Heart left ventricle (tissue), 16 donors: Measurements from ENCODE around the gene ABCA6. TPM values are rescaled to one million over a fixed set of nuclear protein-coding genes. Genes with fewer than 3 reads are reported as not detected.

Experiments
- ATAC-seq, 4 donors: fragments of 200-7000 bp; cut with Tn5 transposase; one replicate each; pipeline ENCODE4 v1.9.1; 2020 to 2022; ENCODE audit warnings: moderate library complexity in 4 of 4, mild to moderate bottlenecking in 3 of 4, moderate number of reproducible peaks in 1 of 4
- DNase-seq, 5 donors: peaks; one replicate each; pipeline ENCODE4 v3.0.0-alpha.2; 2020
- H3K27ac ChIP-seq, 12 donors: fragments of 200-600 bp; sonication (generic) in 4 of 12; one replicate each; pipeline versions ENCODE4 v1.5.0 to v1.8.0; 2016 to 2022; ENCODE audit warnings: mild to moderate bottlenecking in 2 of 12
- H3K27me3 ChIP-seq, 9 donors: fragments of 200-600 bp; sonication (generic) in 2 of 9; one replicate each; pipeline versions ENCODE4 v1.5.1 to v1.8.0; 2016 to 2022; ENCODE audit warnings: mild to moderate bottlenecking in 3 of 9
- H3K36me3 ChIP-seq, 9 donors: fragments of 200-600 bp; sonication (generic) in 2 of 9; one replicate each; pipeline versions ENCODE4 v1.5.0 to v1.8.0; 2018 to 2022; ENCODE audit warnings: mild to moderate bottlenecking in 2 of 9
- H3K4me1 ChIP-seq, 12 donors: fragments of 200-600 bp; sonication (generic) in 4 of 12; one replicate each; pipeline versions ENCODE4 v1.5.0 to v1.8.0; 2016 to 2022; ENCODE audit warnings: mild to moderate bottlenecking in 3 of 12
- H3K4me3 ChIP-seq, 12 donors: fragments of 200-600 bp; sonication (generic) in 4 of 12; one replicate each; pipeline versions ENCODE4 v1.5.0 to v1.8.0; 2017 to 2022; ENCODE audit warnings: mild to moderate bottlenecking in 9 of 12, moderate library complexity in 4 of 12
- H3K9me3 ChIP-seq, 12 donors: fragments of 200-600 bp; sonication (generic) in 4 of 12; one replicate each; pipeline versions ENCODE4 v1.5.0 to v1.8.0; 2016 to 2022; ENCODE audit warnings: mild to moderate bottlenecking in 1 of 12
- POLR2A ChIP-seq, 2 donors: fragments of 450-650 bp; IDR thresholded peaks; one replicate each; pipeline ENCODE4 v1.6.1; 2017; ENCODE audit warnings: antibody characterized with exemption in 2 of 2, mild to moderate bottlenecking in 2 of 2, moderate library complexity in 2 of 2
- WGBS, 4 donors: extraction: QIAGEN DNeasy Blood & Tissue Kit in 2 of 4; methylation state at CpG; one replicate each; pipeline versions ENCODE4 v1.1.5 to v1.1.7; 2013 to 2018; 5-methylcytosine and 5-hydroxymethylcytosine counted together
- intact Hi-C, 10 donors: fragments of 100-400 bp; cut with DNase I; formaldehyde crosslinking; loops; one replicate each; pipeline versions ENCODE4 v1.11.1 to v1.14.2; 2022
- polyA plus RNA-seq, 2 donors: library from polyadenylated mRNA; stranded (reverse); fragments of 200-250 nt; gene quantifications; one replicate each; pipeline ENCODE4 v1.2.3, GENCODE V29; 2013
- total RNA-seq, 9 donors: library from RNA; depleted of rRNA in 2 of 9; stranded (reverse); fragments of >200 nt in 2 of 9; fragmentation: NEBNext Ultra II Directional in 3 of 9; extraction: Animal tissue kit (Norgen Biotek cat#: 25700) in 3 of 9; gene quantifications; one replicate each; pipeline versions ENCODE4 v1.1.0 to v1.2.4, GENCODE V29; 2016 to 2023
- TF ChIP-seq, protein P1 (sequence below), 12 donors: fragments of 200-600 bp; sonication (generic) in 4 of 12; IDR thresholded peaks; one replicate each; pipeline versions ENCODE4 v1.5.0 to v1.8.0; 2018 to 2022; ENCODE audit warnings: antibody characterized with exemption in 12 of 12, mild to moderate bottlenecking in 5 of 12
- donor health status: ischemic (EF 13 %, LVEDD 7.1; RV severe dilation, severe dysfunction).
- donor health status: healthy with polysubstance abuse.
- donor health status: DM: no; HTN: yes; CAD: no.
- donor health status: DM: no; HTN: no; CAD: no.
- donor health status: ischemic (EF 25% LVEDD 6.9; RV normal size, moderate dysfunction).
- donor health status: ischemic (EF 25% LVEDD 5.7; RV mildly dilated, moderate dysfunction).
- donor health status: healthy.
- donor health status: DM: yes; HTN: yes; CAD: no.
- donor health status: ischemic (EF 35%, LVEDD 5.7; RV mildly dilated, moderate dysfunction).
- donor health status: nonischemic (EF 11% LVEDD 7.7; RV severe dilation, severe dysfunction).
- donor health status: DM: yes; HTN: yes; CAD: no.
- donor health status: PGD.
- donor health status: ischemic (EF 29% LVEDD 5.4; RV normal size, mild dysfunction).
- donor health status: nonischemic (EF 23%, LVEDD 6.1; RV moderate dilation, normal function).

Gene ABCA6
- total and polyA plus RNA-seq, 11 donors = 5.7 to 30.1 (median 18.0) TPM

DNA sequence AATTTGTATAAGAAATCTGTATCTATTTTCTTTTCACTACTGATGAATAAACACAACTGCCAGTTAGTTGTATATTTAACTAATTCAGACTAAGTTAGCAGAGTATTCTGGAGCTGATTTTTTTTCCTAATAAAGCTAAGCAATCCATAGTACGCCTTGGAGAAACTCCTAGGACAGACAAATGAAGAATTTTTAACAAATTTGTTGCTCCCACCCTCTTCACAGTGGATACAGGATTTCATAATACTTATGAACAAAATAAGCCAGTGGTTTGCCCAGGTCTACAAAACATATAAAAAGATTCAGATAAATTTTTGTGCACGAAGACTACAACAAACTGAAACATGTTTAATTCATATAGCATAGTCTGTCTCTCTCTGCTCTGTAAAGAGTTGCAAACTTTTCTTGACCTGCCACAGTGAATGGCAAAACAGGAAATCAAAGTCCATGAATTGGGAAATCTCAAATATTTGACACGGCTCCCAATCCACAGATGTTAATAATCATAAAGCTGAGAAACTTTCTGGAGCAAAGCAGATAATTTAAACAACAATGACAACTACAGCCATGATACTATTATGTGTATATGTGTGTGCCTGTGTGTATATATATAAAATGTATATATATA lies 594 bp upstream of the ABCA6 start:
- Histone ChIP-seq H3K36me3 (peaks cover 0 to 14% (median 0%) of the 10 kb centered on the region in 9 donors), H3K27ac (peak overlapping the region; percentile 41 to 84 (median 63)), H3K9me3 (peaks cover 0 to 9% (median 0%) of the 10 kb centered on the region in 12 donors), H3K4me1 (peaks cover 0 to 20% (median 0%) of the 10 kb centered on the region in 12 donors), H3K27me3 (no peaks in the 10 kb centered on the region), H3K4me3 (peak overlapping the region in 9 of 12 donors; percentile 25 to 62 (median 42))
- intact Hi-C loops = no loop called here
- DNase-seq (no peak), ATAC-seq (peak in 3 of 4 donors; percentile 33 to 77 (median 59))
- TF ChIP-seq, protein P1, sequence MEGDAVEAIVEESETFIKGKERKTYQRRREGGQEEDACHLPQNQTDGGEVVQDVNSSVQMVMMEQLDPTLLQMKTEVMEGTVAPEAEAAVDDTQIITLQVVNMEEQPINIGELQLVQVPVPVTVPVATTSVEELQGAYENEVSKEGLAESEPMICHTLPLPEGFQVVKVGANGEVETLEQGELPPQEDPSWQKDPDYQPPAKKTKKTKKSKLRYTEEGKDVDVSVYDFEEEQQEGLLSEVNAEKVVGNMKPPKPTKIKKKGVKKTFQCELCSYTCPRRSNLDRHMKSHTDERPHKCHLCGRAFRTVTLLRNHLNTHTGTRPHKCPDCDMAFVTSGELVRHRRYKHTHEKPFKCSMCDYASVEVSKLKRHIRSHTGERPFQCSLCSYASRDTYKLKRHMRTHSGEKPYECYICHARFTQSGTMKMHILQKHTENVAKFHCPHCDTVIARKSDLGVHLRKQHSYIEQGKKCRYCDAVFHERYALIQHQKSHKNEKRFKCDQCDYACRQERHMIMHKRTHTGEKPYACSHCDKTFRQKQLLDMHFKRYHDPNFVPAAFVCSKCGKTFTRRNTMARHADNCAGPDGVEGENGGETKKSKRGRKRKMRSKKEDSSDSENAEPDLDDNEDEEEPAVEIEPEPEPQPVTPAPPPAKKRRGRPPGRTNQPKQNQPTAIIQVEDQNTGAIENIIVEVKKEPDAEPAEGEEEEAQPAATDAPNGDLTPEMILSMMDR (IDR thresholded peaks at IDR 0.05) = no peak
- no peak for TF ChIP-seq POLR2A (IDR thresholded peaks at IDR 0.05)
- 53 to 59% (median 55%) methylated on average over 3 of the region's 3 CpGs for WGBS, 4 donors

DNA sequence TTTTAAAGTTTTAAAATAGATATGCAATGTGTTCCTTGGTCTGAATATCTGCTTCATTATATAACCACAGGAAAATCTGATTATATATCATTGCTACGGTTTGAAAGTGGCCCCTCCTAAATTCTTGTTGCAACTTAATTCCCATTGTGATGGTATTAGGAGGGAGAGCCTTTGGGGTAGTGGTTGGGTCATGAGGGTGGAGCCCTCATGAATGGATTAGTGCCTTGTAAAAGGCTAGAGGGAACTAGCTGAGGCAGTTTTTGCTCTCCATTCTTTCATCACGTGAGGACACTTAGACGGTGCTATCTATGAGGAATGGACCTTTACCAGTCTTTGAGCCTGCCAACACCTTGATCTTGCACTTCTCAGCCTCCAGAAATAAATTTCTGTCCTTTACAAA lies 7.6 kb downstream of the ABCA6 start:
- DNase-seq (no peak), ATAC-seq (no peak)
- intact Hi-C loops = loop anchor here in 1 of 10 donors (10.0 kb wide), 1 partner anchor 49 kb away; no protein-coding TSS in a partner anchor
- H3K27me3 ChIP-seq = no peaks in the 10 kb centered on the region
- H3K4me3 ChIP-seq = no peak overlapping the region
- no peak overlapping the region for H3K27ac ChIP-seq
- WGBS, 4 donors = 65 to 72% (median 71%) methylated on average over 3 of the region's 3 CpGs
- TF ChIP-seq POLR2A (IDR thresholded peaks at IDR 0.05) = no peak
- TF ChIP-seq, protein P1 (IDR thresholded peaks at IDR 0.05) = no peak
- no peaks in the 10 kb centered on the region for H3K4me1 ChIP-seq
- H3K36me3 ChIP-seq = peaks cover 0 to 73% (median 3%) of the 10 kb centered on the region in 9 donors
- peaks cover 0 to 13% (median 0%) of the 10 kb centered on the region in 12 donors for H3K9me3 ChIP-seq

DNA sequence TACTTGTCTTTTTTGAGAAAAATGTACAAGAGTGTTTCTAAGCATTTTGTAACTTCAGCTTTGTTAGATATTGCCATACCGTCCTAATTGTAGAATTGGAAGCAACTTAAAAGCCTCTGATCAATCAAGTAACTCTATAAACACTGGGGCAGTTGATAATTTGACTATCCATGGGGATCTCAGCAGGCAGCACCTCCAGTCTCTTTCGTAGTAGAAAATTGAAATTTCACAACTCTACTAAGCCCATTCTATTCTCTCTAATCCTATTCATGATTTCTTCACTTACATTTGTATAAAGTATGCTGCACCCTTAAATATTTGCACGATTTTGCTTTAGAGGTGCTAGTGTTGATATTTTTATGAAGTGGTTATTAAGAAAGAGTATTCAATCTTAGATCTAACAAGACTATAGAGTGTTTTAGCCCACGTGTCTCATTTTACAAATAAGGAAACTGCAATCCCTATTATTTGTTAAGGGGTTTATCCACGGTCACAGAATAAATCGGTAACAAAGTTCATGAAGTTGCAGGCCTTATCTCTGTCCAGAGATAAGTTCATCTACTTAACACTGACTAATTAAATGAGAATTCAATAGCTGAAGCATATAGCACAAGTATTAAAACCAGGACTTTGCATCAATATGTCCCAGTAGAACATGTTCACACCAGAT lies 10.9 kb downstream of the ABCA6 start:
- peaks cover 0 to 78% (median 3%) of the 10 kb centered on the region in 9 donors for H3K36me3 ChIP-seq
- H3K4me1 ChIP-seq = no peaks in the 10 kb centered on the region
- intact Hi-C loops = loop anchor here in 1 of 10 donors (10.0 kb wide), 1 partner anchor 46 kb away; no protein-coding TSS in a partner anchor
- no peak for ATAC-seq
- no peaks in the 10 kb centered on the region for H3K27me3 ChIP-seq
- no peak for TF ChIP-seq POLR2A (IDR thresholded peaks at IDR 0.05)
- TF ChIP-seq, protein P1 (IDR thresholded peaks at IDR 0.05) = no peak
- no peaks in the 10 kb centered on the region for H3K9me3 ChIP-seq
- H3K4me3 ChIP-seq = no peak overlapping the region
- WGBS, 4 donors = 70 to 75% (median 72%) methylated on average over 6 of the region's 6 CpGs
- H3K27ac ChIP-seq = no peak overlapping the region
- no peak for DNase-seq

DNA sequence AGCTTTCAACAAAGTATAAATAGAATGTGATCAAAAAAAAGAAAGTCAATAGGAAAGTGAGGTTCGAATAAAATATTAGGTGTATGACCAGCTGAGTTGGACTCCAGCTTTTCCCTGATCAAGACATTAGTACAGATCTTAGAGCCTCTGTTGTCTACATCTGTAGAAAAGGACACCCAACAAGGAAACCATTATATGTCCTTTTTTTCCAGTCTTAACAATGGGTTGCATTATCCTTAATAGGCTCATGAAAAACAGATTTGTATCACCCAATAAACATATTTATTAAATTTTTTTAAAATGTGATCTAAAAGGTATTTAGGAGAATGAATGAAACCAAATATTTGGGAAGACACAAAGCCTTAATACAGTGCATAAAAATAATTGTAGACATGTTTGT lies 18.1 kb downstream of the ABCA6 start:
- intact Hi-C loops = no loop called here
- no peak for TF ChIP-seq POLR2A (IDR thresholded peaks at IDR 0.05)
- H3K27ac ChIP-seq = no peak overlapping the region
- no peak overlapping the region for H3K4me3 ChIP-seq
- H3K4me1 ChIP-seq = peaks cover 0 to 9% (median under 1%) of the 10 kb centered on the region in 12 donors
- H3K9me3 ChIP-seq = no peaks in the 10 kb centered on the region
- H3K27me3 ChIP-seq = no peaks in the 10 kb centered on the region
- no peak for DNase-seq
- WGBS, 4 donors = 77 to 84% (median 80%) methylated on average over 1 of the region's 1 CpG
- peaks cover 0 to 86% (median 0%) of the 10 kb centered on the region in 9 donors for H3K36me3 ChIP-seq
- no peak for ATAC-seq
